NK-92 (cell line): Measurements from ENCODE around the gene CPT1A.

Experiments used
- DNase-seq: peaks from one replicate; lab custom pipeline; 2025; ENCODE audit not compliant: unreplicated experiment; lab: John Stamatoyannopoulos, UW

Gene CPT1A

GRCh38 chr11:68854273-68854958 is 12.7 kb upstream of the CPT1A start:
- DNase-seq, result no peak

DNA sequence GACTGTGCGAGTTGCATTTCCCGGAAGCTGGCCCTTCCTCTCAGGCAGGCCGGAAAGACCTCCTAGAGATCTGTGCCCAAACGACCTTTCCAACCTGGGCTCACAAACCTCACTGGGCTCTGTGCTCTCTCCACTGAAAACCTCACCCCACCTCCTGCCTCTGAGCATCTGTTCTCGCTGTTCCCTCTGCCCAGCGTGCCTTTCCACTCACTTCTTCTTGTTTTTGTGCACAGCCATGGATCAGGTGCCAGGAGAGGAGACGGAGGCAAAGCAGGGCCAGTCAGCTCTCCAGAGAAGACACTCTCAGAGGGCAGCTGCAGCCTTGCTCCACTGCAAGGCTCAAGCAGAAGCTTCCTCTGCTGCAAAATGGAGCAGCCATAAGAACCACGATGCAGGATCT is 10.9 kb upstream of the CPT1A start:
- no peak for DNase-seq

DNA sequence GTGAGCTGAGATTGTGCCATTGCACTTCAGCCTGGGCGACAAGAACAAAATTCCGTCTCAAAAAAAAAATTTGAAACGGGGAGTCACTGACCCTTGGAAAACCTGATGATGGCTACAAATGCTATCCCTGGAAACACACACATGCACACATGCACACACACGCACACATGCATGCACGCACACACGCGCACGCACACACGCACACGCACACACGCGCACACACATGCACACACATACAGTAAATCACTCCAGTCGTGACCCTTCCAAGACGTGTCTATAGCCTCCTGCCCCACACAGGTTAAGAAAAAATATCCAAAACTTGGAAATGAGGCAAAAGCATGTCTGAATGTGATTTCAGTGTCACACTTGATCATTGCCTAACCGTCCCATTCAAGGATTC is 6.7 kb upstream of the CPT1A start:
- no peak for DNase-seq

DNA sequence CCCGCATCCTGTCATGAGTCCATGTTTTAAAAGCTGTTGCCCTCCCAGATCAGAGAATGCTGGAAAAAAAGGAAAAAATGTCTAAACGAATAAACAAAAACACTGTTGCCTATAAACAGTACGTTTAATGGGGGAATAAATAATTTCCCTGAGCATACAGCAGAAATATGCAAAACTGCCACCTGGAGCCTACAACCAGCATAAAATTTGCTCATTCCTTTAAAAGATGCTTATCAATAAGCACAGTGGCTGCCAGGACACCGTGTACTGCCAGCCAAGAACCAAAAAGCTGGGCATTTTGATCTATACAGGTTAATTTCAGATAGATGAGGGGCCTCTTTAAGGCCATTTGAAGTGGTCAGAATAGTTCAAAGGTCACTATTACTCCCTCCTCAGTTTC is 5.7 kb upstream of the CPT1A start:
- no peak for DNase-seq

DNA sequence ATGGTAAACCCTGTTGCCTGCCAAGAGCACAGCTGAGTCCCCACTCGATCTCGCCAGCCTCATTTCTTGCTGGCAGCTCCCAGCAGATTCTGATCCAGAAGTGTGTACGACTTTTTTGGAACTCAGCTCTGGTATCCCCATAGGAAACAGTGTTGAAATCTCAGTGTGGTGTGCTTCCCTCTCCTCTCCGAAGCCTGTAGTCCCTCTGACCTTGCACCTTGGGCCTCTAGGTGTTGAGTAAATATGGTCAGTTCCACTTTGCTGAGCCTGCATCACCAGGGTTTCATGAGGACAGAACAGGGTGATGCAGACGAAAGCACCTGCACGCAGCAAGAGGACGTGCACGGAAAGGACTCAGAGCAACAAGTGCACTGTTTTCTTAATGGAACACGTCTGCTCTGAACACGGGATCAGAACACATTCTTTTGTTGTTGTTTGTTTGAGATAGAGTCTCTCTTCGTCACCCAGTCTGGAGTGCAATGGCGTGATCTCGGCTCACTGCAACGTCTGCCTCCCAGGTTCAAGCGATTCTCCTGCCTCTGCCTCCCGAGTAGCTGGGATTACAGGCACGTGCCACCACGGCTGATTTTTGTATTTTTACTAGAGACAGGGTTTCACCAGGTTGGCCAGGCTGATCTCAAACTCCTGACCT is 3.8 kb upstream of the CPT1A start:
- DNase-seq, result no peak

- no peak for DNase-seq
These were observed 3.1 kb upstream of the CPT1A start for GRCh38 chr11:68844801-68845200.

GRCh38 chr11:68844376-68844775 is 2.7 kb upstream of the CPT1A start:
- DNase-seq, result no peak

DNA sequence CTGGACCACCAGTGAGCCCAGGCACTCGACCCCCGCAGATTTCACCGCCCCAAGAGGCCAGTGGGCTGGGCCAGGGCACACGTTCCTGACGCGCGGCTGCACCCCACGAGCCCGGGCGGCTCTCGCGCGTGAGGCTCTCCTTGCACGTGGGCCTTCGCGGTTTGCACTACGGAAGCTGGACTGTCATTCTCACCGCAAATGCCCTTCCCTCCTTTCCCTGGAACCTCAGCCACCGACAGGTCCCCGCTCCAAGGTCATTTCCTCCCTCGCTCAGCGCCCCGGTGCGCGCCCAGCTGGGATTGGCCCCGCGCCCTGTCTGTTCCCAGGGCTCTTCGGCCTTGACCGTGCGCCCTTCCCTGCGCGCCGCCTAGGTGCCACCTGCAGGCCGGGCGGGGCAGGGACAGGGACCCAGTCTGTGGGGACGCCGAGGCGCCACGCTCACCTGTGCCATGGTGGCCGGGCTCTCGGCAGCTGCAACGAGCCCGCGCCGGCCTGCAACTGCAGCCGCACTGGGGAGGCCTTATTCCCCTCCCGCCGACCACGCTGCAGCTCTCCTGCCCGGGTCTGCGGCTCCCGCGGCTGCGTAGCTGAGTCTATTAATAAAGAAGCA is 2.1 kb upstream of the CPT1A start:
- no peak for DNase-seq

- DNase-seq, result no peak
These were observed 1.4 kb upstream of the CPT1A start for GRCh38 chr11:68843052-68843561.

DNA sequence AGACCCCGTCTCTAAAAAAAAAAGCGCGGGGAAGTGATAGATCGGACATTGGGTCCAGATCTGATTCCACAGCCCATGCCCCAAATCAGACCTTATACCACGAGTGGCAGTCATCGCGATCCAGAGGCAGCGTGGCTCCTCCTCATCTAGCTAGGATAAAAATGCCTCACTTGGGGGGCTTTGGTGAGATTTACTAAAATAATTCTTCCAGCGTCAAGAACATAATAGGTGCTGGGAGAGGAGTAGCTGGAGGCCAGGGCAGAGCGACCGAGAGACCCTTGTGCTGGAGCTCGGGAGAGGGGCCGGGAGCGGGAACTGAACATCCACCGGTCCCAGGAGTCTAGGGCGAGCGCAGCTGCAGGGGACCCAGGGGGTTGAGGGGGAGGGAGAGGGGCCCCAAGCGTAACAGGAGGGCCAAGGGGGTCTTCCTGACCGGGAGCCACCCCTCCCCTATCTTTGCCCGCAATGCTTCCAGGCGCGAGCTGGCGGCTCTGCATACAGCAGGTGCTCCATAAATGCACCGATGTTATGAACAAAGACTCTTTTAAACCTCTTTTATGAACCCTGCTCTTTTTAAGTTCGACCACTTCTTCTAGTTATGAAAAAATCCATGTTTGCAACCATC is 823 bp upstream of the CPT1A start:
- DNase-seq, result no peak

DNA sequence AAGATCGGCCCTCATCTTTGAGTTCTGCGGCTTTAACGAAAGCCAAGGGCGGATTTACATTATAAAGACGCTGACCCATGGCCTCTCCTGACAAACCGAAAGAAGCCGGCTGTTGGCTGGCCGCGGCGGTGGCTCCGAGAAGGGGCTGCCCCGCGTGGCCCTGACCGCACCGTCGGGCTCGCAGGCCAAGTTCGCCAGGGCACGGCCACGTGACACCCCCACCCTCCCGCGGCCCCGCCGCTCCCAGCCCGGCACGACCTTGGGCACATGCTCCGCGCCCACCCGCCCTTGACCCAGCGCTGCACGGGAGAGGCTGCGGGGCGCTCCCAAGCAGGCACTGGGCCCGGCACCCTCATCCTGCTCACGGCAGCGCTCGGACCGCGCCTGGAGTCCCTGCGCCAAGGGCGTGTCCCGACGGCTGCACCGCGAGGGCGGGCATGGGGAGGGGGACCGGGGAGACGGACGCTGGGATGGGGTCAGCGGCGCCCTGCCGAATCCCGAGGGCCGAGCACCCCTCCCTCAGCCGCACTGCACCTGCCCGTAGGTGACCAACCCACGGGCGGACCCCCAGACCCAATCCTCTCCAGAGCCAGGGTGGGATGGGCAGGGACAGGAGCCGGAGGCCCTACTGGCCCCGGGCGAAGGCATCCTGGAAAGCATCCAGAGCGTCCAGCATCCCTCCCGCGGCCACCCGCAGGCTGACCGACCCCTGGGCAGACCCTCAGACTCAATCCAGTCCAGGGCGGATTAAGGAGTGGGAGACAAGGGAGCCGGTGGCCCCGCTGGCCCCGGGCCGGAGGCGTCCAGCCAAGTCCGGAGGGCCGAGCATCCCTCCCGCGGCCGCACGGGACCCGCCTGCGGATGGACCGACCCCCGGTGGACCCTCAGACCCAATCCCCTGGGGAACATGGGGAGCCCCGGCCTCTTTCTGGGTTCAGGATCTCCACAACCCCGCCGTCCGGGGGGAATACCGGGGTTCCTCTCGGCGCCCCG is 759 bp downstream of the CPT1A start:
- DNase-seq, result no peak

GRCh38 chr11:68839911-68840641 is 1.6 kb downstream of the CPT1A start:
- no peak for DNase-seq

GRCh38 chr11:68839054-68839865 is 2.5 kb downstream of the CPT1A start:
- DNase-seq, result peak; percentile 43

- DNase-seq, result no peak
These were observed 3.1 kb downstream of the CPT1A start for GRCh38 chr11:68838572-68838964.

DNA sequence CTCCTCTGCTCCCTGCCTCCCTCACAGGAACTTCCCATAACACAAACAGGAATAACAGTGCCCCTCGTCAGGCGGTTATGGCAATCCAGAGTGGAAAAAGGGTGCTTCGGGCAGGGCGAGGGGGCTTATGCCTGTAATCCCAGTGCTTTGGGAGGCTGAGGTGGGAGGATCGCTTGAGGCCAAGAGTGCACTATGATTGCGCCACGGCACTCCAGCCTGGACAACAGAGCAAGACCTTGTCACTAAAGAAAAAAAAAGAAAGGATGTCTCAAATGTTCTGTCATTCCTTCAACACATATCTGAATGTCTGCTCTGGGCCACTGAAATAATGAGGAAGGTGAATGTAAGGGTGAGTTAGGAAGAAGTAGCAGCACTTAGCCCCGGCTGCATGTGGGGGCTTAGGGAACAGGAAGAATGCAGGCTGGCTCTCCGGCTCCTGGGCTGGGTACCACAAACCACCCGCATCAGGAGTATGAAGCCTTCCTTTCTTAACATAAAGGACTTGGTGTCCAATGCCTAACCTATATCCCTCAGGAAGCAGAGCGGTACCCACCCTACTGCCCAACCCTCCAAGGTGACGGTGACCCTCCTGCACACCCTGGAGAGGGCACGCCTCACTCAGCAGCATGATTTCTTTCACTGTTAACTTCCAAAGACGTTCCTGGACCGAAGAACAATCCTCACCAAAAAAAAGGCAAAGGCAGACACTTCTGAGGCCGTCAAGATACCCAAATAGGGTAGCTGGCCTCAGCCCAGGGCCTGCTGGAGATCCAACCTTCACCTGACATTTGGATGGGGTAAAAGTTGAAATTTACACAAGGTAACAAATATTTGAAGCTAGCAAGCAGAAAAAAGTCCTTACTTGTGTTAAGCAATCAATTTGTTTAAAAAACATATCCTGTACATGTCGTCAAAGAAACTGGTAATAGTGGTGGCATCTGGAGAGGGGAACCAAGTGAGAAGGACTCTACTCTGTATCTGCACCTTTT is 3.8 kb downstream of the CPT1A start:
- no peak for DNase-seq

GRCh38 chr11:68835749-68836148 is 6.0 kb downstream of the CPT1A start:
- DNase-seq, result no peak

GRCh38 chr11:68835328-68835727 is 6.4 kb downstream of the CPT1A start:
- DNase-seq, result no peak
